ENCODE results near the gene CAV2. TPM values are rescaled to one million over a fixed set of nuclear protein-coding genes. Genes with fewer than 3 reads are reported as not detected.

Gene CAV2
- polyA plus RNA-seq, 1 of the 3 experiments (the other 2 are of a cell fraction) = 182 TPM

- Histone ChIP-seq H3K27ac (ENCODE audit: low read depth in 2 of 2, low read length in 1 of 2) (peak overlapping the region; percentile 91 to 99), H2AFZ (ENCODE audit: low read depth) (peak overlapping the region; percentile 41; the same call in 1 of the 2 replicates), H3F3A (replicated peaks; ENCODE audit: insufficient read depth) (peaks cover 55% of the 10 kb centered on the region), H3K4me1 (ENCODE audit: control insufficient read depth in 1 of 2, insufficient read depth in 2 of 2, low read depth in 1 of 2, low read length in 1 of 2) (peaks cover 4 to 40% of the 10 kb centered on the region in 2 experiments), H4K20me1 (ENCODE audit: insufficient read depth) (peaks cover 7% of the 10 kb centered on the region), H3K9ac (peak overlapping the region; percentile 89), H3K4me3 (ENCODE audit: low read depth in 2 of 2, low read length in 1 of 2) (peak overlapping the region; percentile 57 to 59; a peak in 3 of 4 replicates), H3K4me2 (peak overlapping the region; percentile 90), H3K9me3 (no peaks in the 10 kb centered on the region), H3K9me2 (no peaks in the 10 kb centered on the region), H3K27me3 (ENCODE audit: insufficient read depth) (no peaks in the 10 kb centered on the region), H3K36me3 (replicated peaks in 1 of 2; ENCODE audit: control insufficient read depth in 1 of 2, insufficient read depth in 2 of 2, low read length in 1 of 2) (peaks cover 20 to 25% of the 10 kb centered on the region in 2 experiments), H3K79me2 (ENCODE audit: insufficient read depth) (peaks cover 44% of the 10 kb centered on the region)
- POLR2A ChIA-PET = no interaction called here
- CTCF ChIA-PET = interaction anchor here (1.1 to 1.5 kb wide), 2 partner anchors 65 to 351 kb away, joined by 3 to 4 read pairs; no protein-coding TSS in a partner anchor
- WGBS (ENCODE audit: low lambda C conversion rate) = 2% methylated on average over 10 of the region's 10 CpGs
- DNase-seq = no peak
- TF ChIP-seq GATA2 (CRISPR knock-in tag; IDR thresholded peaks at IDR 0.05) (no peak), REST (IDR thresholded peaks at IDR 0.05; ENCODE audit: low read depth, low read length) (no peak), RCOR1 (IDR thresholded peaks at IDR 0.05; ENCODE audit: low read length) (no peak), RXRA (IDR thresholded peaks at IDR 0.05; ENCODE audit: borderline replicate concordance, low read depth) (no peak), TCF12 (IDR thresholded peaks at IDR 0.05) (no peak), TAF1 (IDR thresholded peaks at IDR 0.05; ENCODE audit: borderline replicate concordance, low read depth, low read length) (no peak), MXI1 (IDR thresholded peaks at IDR 0.05; ENCODE audit: low read depth, low read length) (no peak), MAX (IDR thresholded peaks at IDR 0.05; ENCODE audit: low read depth) (no peak), TEAD4 (IDR thresholded peaks at IDR 0.05; ENCODE audit: borderline replicate concordance, insufficient read depth) (no peak), RFX5 (IDR thresholded peaks at IDR 0.05; ENCODE audit: low read length) (no peak), JUND (IDR thresholded peaks at IDR 0.05) (no peak), SMC3 (IDR thresholded peaks at IDR 0.05; ENCODE audit: low read depth, low read length) (no peak), MEF2A (IDR thresholded peaks at IDR 0.05; ENCODE audit: borderline replicate concordance, low read depth) (no peak), YY1 (IDR thresholded peaks at IDR 0.05; ENCODE audit: low read depth) (no peak), FOXJ3 (CRISPR knock-in tag; IDR thresholded peaks at IDR 0.05) (no peak)
Observed at GRCh38 chr7:116524221-116524608, 24.7 kb downstream of the CAV2 start.

Measured in SK-N-SH (cell line).